ENCODE results near the gene BAHCC1.
A peak's percentile ranks its signal among the peaks of the same experiment; 100 is the strongest.

BAHCC1 gene

GRCh38 chr17:81498953-81499600 is 103.8 kb downstream of the BAHCC1 start:
- no peak overlapping the region for H3K4me3 ChIP-seq (ENCODE audit: control insufficient read depth, low read depth, low read length)
- no peak for TF ChIP-seq CTCF (conservative IDR thresholded peaks at IDR 0.05; ENCODE audit: control insufficient read depth, insufficient read depth, low read depth, low read length)
- DNase-seq (ENCODE audit: low read depth), result no peak

- DNase-seq (ENCODE audit: low read depth), result no peak
- no peak overlapping the region for H3K4me3 ChIP-seq (ENCODE audit: control insufficient read depth, low read depth, low read length)
- no peak for TF ChIP-seq CTCF (conservative IDR thresholded peaks at IDR 0.05; ENCODE audit: control insufficient read depth, insufficient read depth, low read depth, low read length)
Observed at GRCh38 chr17:81499601-81499970, 104.3 kb downstream of the BAHCC1 start.

- TF ChIP-seq CTCF (conservative IDR thresholded peaks at IDR 0.05; ENCODE audit: control insufficient read depth, insufficient read depth, low read depth, low read length), result no peak
- H3K4me3 ChIP-seq (ENCODE audit: control insufficient read depth, low read depth, low read length), result no peak overlapping the region
- no peak for DNase-seq (ENCODE audit: low read depth)
Observed at GRCh38 chr17:81500047-81500446, 104.8 kb downstream of the BAHCC1 start.

- TF ChIP-seq CTCF (conservative IDR thresholded peaks at IDR 0.05; ENCODE audit: control insufficient read depth, insufficient read depth, low read depth, low read length), result no peak
- no peak for DNase-seq (ENCODE audit: low read depth)
- no peak overlapping the region for H3K4me3 ChIP-seq (ENCODE audit: control insufficient read depth, low read depth, low read length)
Observed at GRCh38 chr17:81502471-81503017, 107.3 kb downstream of the BAHCC1 start.

GRCh38 chr17:81503619-81504018 is 108.4 kb downstream of the BAHCC1 start:
- DNase-seq (ENCODE audit: low read depth), result no peak
- TF ChIP-seq CTCF (conservative IDR thresholded peaks at IDR 0.05; ENCODE audit: control insufficient read depth, insufficient read depth, low read depth, low read length), result no peak
- no peak overlapping the region for H3K4me3 ChIP-seq (ENCODE audit: control insufficient read depth, low read depth, low read length)

GRCh38 chr17:81508639-81509206 is 113.5 kb downstream of the BAHCC1 start:
- DNase-seq (ENCODE audit: low read depth), result peak; percentile 69
- H3K4me3 ChIP-seq (ENCODE audit: control insufficient read depth, low read depth, low read length), result peak overlapping the region; percentile 94

More at GRCh38 chr17:81508639-81509206, 113.5 kb downstream of the BAHCC1 start:
- no peak for TF ChIP-seq CTCF (conservative IDR thresholded peaks at IDR 0.05; ENCODE audit: control insufficient read depth, insufficient read depth, low read depth, low read length)

All from fibroblast of mammary gland (primary cell).